HG03196 (cell line): Measurements from ENCODE around the gene WDR86.
A peak's percentile ranks its signal among the peaks of the same experiment; 100 is the strongest.

Experiments
- ATAC-seq: cut with Tn5 transposase; IDR thresholded peaks from one replicate; pipeline ENCODE4 v1.9.1; 2021; ENCODE audit not compliant: unreplicated experiment

Gene WDR86

DNA sequence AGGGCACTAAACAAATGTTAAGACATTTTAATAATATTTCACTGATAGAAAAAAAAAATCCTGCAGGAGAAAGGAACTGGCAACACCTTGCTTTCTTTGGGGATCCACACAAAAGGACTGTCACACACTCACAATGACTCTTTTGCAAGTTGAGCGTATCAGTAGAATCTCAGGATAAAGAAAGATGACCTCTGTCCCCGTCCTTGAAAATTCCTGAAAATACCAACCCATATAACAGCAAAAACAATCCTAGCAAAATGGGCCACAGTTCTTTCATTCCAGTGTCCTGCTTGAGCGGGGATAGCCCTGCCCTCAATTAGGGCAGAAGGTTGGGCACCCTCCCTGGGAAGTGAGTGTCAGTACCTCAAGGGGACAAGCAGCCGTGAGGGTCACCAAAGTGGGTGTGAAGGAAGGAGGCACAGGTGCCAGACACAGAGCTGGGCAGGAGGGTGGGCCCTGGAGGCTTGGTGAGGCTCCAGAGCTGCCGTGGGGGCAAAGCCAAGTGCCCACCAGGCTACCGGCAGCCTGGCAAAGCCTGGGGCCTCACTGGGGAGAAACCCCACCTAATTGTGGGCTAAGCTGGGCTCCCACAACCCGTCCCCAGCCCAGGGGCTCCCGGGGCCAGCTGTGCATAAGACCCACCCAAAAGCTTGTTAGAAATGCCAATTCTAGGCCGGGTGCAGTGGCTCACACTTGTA is 2.8 kb downstream of the WDR86 start:
- ATAC-seq: no peak

DNA sequence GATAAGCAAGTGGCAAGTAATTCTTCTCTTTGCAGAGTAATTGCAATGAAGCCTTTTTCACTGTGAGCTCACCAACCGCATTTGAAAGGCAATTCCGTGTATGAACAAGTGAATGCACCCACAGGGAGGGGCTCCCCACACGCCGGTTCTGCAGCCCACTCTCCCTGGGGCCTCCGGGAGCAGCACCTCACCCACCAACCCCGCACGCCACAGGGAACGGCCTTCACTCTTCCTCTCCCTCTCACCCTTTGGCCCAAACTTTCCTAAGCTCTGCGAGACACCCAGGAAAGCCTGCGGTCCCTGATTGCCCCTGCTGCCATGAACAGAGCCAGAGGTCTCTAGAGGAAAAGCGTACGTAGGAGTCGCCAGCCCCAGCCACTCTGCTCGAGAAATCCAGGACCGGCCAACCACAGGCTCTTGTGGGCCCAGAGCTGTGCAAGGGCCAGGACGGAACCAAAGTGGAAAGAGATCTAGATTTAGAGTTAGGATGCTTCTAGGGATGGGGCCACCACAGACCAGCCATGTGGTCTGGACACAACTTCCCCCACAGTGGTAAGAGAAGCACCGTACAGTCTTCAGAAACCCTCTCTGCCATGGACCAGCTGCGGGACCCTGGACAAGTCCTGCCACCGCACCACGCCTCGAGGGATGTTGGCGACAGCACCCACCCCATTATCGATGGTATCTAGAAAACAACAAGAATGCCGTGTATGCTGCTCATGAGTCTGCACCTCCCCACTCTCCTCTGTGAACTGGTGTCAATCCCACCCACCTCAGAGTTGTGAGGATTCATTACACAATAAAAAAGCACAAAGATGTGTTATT is 3.6 kb downstream of the WDR86 start:
- no peak for ATAC-seq

- no peak for ATAC-seq
Measured at GRCh38 chr7:151405588-151405987, 4.2 kb downstream of the WDR86 start.

DNA sequence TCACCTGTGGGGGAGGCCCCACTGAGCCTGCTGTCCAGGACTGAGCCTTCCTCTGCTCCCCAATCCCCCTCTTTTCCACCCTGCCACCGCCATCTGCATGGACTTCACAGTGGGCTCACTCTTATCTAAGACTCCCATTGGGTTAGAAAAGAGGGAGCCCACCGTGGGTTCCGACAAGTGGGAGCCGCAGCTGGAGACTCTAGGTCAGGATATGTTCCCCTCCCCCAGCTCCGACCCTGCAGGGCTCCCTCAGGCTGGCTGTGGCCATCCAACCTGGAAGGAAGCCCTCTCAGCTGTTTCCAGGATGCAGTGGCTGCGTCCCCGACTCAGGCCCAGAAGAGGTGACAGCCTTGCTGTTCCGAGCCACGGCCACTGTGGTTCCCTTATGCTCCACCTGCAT is 4.8 kb downstream of the WDR86 start:
- no peak for ATAC-seq

DNA sequence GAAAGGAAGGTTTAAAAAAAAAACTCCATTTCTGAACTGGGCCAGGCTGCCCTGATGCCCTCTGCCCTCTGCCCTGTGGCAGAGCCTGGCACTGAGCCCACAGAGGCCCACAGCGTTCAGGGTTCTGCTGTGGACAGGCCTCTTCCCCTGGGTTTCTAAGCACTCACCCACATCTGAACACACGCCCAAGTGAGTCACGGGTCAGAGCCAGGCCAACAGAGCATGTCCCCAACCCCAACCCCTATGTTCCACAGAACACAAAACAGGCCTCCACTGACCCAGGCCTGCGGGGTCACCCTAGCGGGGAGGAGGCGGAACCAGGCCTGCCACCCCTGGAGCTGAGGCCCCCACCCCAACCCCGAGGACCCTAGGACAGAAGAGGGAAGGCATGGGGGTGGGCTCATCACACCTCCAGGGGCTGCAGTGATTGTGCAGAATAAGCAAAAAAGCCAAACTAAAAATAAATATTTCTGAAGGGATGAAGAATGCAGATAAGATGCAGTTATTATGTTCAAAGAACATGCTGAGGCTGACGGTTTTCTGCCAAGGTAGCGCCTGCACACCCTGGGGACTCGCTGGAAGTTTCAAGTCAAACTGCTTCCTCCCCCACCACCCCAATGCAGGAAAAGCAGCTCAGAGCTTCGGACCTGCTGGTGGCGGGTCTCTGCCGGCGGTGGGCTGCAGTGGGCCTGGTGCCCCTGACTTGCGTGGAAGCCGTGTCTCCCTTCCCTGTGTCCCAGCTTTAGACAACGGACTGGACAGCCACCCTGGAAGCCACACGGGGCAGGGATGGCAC is 5.4 kb downstream of the WDR86 start:
- ATAC-seq: no peak

GRCh38 chr7:151403764-151404163 is 6.1 kb downstream of the WDR86 start:
- no peak for ATAC-seq

DNA sequence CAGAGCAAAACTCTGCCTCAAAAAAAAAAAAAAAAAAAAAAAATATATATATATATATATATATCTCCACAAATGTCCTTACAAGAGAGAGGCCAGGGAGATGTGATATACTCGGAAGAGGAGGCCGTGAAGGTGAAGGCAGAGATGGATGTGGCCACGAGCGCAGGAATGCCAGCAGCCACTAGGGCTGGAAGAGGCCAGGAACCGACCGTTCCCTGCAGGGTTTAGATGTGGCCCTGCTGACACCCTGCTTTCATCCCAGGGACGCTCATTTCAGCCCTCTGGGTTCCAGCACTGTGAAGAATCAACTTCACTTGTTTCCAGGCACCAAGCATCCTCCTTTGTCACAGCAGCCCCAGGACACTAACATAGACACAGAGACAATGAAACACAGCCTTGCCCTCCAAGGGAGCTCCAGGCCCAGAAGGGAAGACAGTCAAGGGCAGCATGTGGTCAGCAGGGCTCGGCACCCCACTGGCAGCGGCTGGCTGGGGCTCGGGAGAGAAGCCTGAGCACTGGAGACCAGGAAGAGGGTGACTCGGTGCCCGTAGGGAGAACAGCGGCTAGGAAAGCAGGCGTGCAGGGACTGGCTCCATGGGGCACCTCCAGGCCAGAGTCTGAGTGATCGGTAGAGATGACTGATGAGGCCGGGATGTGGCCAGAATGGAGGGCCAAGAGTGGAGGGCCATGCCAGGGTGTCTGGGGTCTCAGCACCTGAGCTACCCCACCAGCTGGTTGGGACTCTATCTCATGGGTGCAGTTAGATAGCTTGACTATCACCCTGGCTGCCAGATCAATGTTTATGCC is 7.6 kb downstream of the WDR86 start:
- no peak for ATAC-seq

DNA sequence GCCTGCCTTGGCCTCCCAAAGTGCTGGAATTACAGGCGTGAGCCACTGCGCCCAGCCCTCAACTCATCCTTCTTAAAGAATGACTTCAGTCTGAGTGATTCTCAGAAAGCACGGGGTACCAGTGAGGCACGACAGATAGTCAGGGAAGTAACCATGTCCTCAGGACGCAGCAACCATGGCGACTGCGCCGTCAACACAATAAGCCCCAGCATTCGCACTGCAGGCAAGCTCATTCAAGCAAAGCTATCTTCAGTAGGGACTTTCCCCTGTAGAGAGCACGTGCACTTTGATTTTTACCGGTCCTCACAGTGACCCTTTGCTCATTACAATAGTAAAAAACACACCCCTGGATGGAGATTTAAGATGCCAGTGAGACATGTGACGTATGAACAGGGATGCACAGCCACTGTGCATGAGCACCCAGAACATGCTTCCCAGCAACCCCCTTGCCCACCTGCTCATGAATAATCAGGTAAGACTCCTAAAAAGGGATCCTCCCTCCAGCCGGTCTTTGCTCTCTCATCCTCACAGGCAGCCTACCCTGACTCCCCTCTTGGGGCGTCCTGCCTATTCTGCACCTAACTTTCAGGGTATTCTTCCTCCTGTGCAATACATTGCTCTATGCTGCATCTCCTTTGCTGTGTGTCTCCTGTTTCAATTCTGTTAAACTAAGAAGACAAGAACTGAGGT is 9.1 kb downstream of the WDR86 start:
- peak; percentile 62 for ATAC-seq

- no peak for ATAC-seq
Measured at GRCh38 chr7:151399906-151400305, 9.9 kb downstream of the WDR86 start.

DNA sequence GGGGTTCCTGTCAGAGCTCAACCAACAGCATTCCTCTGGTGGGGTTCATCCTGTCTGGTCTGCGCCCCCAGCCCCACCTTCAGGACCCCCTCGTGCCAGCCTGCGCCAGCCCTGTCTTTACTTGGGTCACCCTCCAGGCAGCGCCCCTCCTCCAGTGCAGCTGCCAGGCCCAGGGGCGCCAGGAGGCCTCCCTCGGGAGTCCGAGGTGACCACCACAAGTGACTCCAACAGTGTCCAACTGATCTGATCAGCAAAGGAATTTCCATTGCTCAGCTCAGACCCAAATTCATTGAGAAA is 10.6 kb downstream of the WDR86 start:
- ATAC-seq: no peak

DNA sequence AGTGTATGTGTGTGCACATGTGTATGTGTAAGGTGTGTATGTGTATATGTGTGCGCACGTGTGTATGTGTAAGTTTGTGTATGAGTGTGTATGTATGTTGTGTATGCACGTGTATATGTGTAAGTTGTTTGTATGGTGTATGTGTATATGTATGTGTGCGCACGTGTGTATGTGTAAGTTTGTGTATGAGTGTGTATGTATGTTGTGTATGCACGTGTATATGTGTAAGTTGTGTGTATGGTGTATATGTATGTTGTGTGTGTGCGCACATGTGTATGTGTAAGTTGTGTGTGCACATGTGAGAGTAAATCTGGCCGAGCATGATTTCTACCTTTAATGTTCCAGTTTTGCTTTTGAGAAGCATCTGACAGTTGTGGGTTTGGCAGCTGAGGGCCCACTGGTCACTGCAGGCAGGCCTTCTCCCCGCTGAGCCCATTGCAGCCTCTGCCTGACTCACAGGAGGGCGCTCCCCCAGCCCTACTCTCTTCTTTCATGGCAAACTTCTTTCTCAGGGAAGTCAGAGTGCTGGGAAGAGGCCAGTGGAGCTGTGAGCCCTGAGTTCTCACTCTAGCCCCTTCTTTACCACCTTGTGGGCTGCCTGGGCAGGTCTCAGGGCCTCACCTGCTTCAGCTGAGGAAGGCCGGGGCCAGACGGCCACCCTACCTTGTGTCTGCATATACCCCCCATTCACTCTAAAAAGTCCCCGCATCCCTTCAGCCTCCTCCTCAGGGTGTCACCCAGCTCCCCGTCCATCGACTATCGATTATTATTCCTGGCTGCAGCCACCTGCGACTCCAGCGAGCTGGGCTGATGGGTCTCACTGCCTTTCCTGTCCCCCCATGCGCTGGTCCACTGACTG is 11.2 kb downstream of the WDR86 start:
- ATAC-seq: no peak

GRCh38 chr7:151397026-151397425 is 12.8 kb downstream of the WDR86 start:
- ATAC-seq: no peak

DNA sequence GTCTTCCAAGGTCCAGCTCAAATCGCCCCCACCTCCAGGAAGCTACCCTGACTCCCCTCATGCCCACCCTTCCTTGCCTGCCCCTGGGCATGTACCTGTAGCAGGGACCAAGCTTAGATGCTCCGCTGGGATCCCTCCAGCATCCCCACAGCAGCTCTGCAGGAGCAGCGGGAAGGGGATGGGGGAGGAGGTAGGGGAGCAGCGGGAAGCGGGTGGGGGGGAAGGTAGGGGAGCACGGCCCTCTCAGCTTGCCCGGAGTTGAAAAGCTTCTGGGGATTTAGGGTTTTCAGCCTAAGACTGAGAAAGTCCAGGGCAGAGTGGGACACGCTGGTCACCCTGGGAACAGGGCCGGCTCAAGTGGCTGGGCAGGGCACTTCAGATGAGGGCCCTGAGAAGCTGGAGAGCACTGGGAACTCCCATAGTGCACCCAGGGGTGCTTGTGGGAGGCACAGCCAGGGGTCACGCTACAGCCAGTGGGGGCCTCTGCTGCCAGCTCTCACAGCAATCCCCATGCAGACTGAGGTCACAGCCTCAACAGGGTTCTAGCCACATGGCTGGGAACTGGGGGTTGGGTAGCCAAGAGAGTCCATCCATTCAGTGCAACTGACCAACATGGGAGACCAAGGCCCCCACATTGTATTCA is 13.4 kb downstream of the WDR86 start:
- ATAC-seq: no peak

- ATAC-seq: no peak
Measured at GRCh38 chr7:151395036-151395367, 14.8 kb downstream of the WDR86 start.

GRCh38 chr7:151394076-151395035 is 15.5 kb downstream of the WDR86 start:
- ATAC-seq: no peak

GRCh38 chr7:151393031-151393977 is 16.5 kb downstream of the WDR86 start:
- ATAC-seq: no peak

DNA sequence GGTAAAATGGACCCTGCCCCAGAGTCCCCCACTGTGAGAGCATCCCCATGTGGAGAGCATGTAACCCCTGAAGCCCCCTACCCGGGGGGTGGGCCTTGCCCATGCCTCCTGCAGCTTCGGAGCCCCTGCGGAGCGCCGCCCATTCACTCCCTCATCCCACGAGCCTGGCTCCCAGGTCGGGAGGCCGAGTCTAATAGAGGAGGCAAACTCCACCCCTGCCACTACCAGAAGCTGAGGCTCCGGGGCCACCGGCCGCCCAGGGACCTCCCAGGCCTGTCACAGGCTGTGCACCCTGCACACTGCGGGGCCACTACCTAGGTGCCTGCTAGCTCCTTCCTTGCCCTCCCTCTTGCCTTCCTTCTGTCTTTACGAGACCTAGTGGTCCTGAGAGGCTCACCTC is 17.4 kb downstream of the WDR86 start:
- ATAC-seq: no peak
